ENCODE data around the gene AHCY. TPM values are rescaled to one million over a fixed set of nuclear protein-coding genes. Genes with fewer than 3 reads are reported as not detected.
A peak's percentile ranks its signal among the peaks of the same experiment; 100 is the strongest.
"Not testable (repeated sequence)": the region's sequence is repeated elsewhere in the genome, so short reads cannot be mapped to it uniquely, and the experiment has no call there.

AHCY gene
- total RNA-seq, 6 donors from 2014 or later, result 41.9 to 76.8 (median 58.6) TPM

DNA sequence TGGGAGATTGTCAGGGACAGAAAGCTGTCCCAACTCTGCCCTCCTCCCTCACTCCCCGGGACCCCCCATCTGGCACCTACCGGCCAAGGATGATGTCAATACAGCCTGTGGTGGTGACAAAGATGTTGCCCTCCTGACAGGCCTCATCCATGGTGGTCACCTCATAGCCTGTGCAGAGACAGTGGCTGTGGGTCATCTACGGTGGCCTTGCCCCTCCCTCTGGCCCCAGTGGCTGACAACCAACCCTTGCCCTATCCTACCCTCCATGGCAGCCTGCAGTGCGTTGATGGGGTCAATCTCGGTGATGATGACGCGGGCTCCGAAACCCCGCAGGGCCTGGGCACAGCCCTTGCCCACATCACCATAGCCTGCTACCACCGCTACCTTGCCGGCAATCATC is 12.7 kb downstream of the AHCY start:
- Histone ChIP-seq H3K9me3 (no peaks in the 10 kb centered on the region), H3K27me3 (no peaks in the 10 kb centered on the region), H3K36me3 (peaks cover 9 to 76% (median 52%) of the 10 kb centered on the region in 4 donors), H3K4me3 (no peak overlapping the region), H3K27ac (no peak overlapping the region), H3K4me1 (no peaks in the 10 kb centered on the region)
- TF ChIP-seq, protein P1, sequence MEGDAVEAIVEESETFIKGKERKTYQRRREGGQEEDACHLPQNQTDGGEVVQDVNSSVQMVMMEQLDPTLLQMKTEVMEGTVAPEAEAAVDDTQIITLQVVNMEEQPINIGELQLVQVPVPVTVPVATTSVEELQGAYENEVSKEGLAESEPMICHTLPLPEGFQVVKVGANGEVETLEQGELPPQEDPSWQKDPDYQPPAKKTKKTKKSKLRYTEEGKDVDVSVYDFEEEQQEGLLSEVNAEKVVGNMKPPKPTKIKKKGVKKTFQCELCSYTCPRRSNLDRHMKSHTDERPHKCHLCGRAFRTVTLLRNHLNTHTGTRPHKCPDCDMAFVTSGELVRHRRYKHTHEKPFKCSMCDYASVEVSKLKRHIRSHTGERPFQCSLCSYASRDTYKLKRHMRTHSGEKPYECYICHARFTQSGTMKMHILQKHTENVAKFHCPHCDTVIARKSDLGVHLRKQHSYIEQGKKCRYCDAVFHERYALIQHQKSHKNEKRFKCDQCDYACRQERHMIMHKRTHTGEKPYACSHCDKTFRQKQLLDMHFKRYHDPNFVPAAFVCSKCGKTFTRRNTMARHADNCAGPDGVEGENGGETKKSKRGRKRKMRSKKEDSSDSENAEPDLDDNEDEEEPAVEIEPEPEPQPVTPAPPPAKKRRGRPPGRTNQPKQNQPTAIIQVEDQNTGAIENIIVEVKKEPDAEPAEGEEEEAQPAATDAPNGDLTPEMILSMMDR (IDR thresholded peaks at IDR 0.05), result no peak
- TF ChIP-seq POLR2A (IDR thresholded peaks at IDR 0.05) (no peak), POLR2AphosphoS5 (IDR thresholded peaks at IDR 0.05) (no peak), EP300 (IDR thresholded peaks at IDR 0.05) (no peak)
- WGBS, 2 donors, result 98 to 100% methylated on average over 2 to 11 of the region's 11 CpGs
- ATAC-seq (ENCODE audit: low FRiP score in 2 of 2) (no peak), DNase-seq (no peak)

DNA sequence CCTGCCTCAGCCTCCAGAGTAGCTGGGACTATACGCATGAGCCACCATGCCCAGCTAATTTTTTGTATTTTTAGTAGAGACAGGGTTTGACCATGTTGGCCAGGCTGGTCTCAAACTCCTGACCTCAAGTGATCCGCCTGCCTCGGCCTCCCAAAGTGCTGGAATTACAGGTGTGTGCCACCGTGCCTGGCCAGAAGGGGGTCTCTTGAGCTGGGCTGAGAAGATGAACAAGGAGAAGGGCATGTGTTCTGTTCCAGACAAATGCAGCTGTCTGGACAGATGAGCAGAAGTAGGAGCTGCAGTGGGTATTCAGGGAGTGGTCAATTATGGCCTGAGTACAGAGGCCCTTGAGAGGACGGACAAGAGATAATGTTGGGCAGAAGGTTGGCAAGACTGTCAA is 15.7 kb downstream of the AHCY start:
- H3K36me3 ChIP-seq, result peaks cover 19 to 89% (median 57%) of the 10 kb centered on the region in 4 donors
- H3K9me3 ChIP-seq; H3K27me3 ChIP-seq; H3K4me1 ChIP-seq; H3K27ac ChIP-seq; ATAC-seq (ENCODE audit: low FRiP score in 2 of 2); H3K4me3 ChIP-seq; DNase-seq: not testable (repeated sequence)
- 88 to 98% methylated on average over 4 to 5 of the region's 5 CpGs for WGBS, 2 donors

GRCh38 chr20:34285450-34285849 is 17.7 kb downstream of the AHCY start:
- TF ChIP-seq POLR2AphosphoS5 (IDR thresholded peaks at IDR 0.05) (no peak), EP300 (IDR thresholded peaks at IDR 0.05) (no peak)
- TF ChIP-seq, protein P1 (IDR thresholded peaks at IDR 0.05), result no peak
- 94 to 96% methylated on average over 14 to 16 of the region's 16 CpGs for WGBS, 2 donors
- H3K36me3 ChIP-seq, result peaks cover 10 to 88% (median 56%) of the 10 kb centered on the region in 4 donors
- DNase-seq, result peak in 1 of 2 donors; percentile 50
- H3K4me1 ChIP-seq, result no peaks in the 10 kb centered on the region
- H3K4me3 ChIP-seq, result no peak overlapping the region
- no peaks in the 10 kb centered on the region for H3K9me3 ChIP-seq
- H3K27ac ChIP-seq, result no peak overlapping the region
- H3K27me3 ChIP-seq, result no peaks in the 10 kb centered on the region
- ATAC-seq (ENCODE audit: low FRiP score in 2 of 2), result no peak

DNA sequence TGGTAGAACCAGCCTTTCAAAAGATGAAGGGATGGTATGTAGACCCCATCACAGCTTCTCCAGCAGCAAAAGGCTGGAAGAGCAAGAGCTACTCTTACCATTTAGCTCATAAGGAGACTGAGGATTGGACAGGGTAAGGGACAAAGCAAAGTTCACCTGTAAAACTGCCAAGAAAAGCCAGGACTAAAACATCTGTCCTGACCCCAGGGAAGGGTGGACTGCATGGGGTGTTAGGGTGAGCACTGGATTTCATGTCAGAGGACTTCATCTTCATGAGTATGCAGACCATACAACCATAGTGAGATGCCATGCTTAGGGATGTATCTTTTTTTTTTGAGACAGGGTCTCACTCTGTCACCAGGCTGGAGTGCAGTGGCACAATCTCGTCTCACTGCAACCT is 19.3 kb downstream of the AHCY start:
- H3K4me1 ChIP-seq, result no peaks in the 10 kb centered on the region
- no peak for TF ChIP-seq POLR2A (IDR thresholded peaks at IDR 0.05)
- no peak for TF ChIP-seq POLR2AphosphoS5 (IDR thresholded peaks at IDR 0.05)
- TF ChIP-seq, protein P1 (IDR thresholded peaks at IDR 0.05), result no peak
- no peak for TF ChIP-seq EP300 (IDR thresholded peaks at IDR 0.05)
- no peak overlapping the region for H3K27ac ChIP-seq
- H3K9me3 ChIP-seq, result no peaks in the 10 kb centered on the region
- H3K36me3 ChIP-seq, result peaks cover 10 to 85% (median 53%) of the 10 kb centered on the region in 4 donors
- ATAC-seq (ENCODE audit: low FRiP score in 2 of 2) (no peak), DNase-seq (no peak)
- 92 to 100% methylated on average over 1 of the region's 1 CpG for WGBS, 2 donors
- H3K4me3 ChIP-seq, result no peak overlapping the region
- no peaks in the 10 kb centered on the region for H3K27me3 ChIP-seq

GRCh38 chr20:34282041-34282440 is 21.1 kb downstream of the AHCY start:
- WGBS, 2 donors, result 84 to 85% methylated on average over 4 of the region's 4 CpGs
- ATAC-seq (ENCODE audit: low FRiP score in 2 of 2) (no peak), DNase-seq (no peak)
- H3K4me1 ChIP-seq, result no peaks in the 10 kb centered on the region
- peaks cover 10 to 76% (median 50%) of the 10 kb centered on the region in 4 donors for H3K36me3 ChIP-seq
- TF ChIP-seq EP300 (IDR thresholded peaks at IDR 0.05) (no peak), POLR2AphosphoS5 (IDR thresholded peaks at IDR 0.05) (no peak), POLR2A (IDR thresholded peaks at IDR 0.05) (no peak)
- TF ChIP-seq, protein P1 (IDR thresholded peaks at IDR 0.05), result no peak
- H3K4me3 ChIP-seq, result no peak overlapping the region
- no peaks in the 10 kb centered on the region for H3K27me3 ChIP-seq
- H3K9me3 ChIP-seq, result no peaks in the 10 kb centered on the region
- no peak overlapping the region for H3K27ac ChIP-seq
